LHCN-M2 (cell line): ENCODE results near the gene TSHZ2. TPM values are rescaled to one million over a fixed set of nuclear protein-coding genes. Genes with fewer than 3 reads are reported as not detected.
"Not testable (repeated sequence)": the region's sequence is repeated elsewhere in the genome, so short reads cannot be mapped to it uniquely, and the experiment has no call there.

Experiments
- DNase-seq: peaks from one replicate; pipeline ENCODE4 v3.0.0-alpha.2; 2012; ENCODE audit warnings: low read depth
- total RNA-seq: library from RNA; depleted of rRNA; stranded (reverse); fragments of >200 nt; gene quantifications from 2 replicates; pipeline ENCODE4 v1.2.3, GENCODE V29; 2014

TSHZ2 gene
- total RNA-seq, 1 experiment from 2014 or later = not detected

- DNase-seq = no peak
Measured at GRCh38 chr20:53081916-53082863, 110.0 kb downstream of the TSHZ2 start.

GRCh38 chr20:53083411-53083810, 111.3 kb downstream of the TSHZ2 start:
- no peak for DNase-seq

DNA sequence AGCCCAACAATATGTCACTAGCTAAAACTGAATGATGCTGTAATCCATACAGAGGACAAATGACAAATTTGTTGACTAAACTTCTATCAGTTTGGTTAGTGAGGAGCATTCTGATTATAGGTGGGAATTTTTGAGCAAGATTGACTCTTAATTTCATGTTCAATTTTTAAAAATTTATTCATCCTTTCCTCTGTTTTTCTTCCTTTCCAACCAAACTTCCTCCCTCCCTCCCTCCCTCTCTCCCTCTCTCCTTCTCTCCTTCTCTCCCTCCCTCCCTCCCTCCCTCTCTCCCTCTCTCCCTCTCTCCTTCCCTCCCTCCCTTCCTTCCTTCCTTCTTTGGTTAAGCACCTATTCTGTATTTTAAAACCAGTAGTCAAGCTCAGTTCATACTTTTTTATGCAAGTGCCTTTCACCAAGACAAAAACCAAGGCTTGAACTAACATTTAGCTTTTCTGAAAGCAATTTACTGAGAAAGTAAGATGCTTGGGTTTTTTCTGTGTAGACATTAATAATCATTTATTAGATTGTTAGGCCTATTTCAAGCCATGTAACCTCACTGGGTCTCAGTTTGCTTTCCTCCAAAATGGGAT, 112.3 kb downstream of the TSHZ2 start:
- no peak for DNase-seq

- no peak for DNase-seq
Measured at GRCh38 chr20:53085720-53086119, 113.6 kb downstream of the TSHZ2 start.

DNA sequence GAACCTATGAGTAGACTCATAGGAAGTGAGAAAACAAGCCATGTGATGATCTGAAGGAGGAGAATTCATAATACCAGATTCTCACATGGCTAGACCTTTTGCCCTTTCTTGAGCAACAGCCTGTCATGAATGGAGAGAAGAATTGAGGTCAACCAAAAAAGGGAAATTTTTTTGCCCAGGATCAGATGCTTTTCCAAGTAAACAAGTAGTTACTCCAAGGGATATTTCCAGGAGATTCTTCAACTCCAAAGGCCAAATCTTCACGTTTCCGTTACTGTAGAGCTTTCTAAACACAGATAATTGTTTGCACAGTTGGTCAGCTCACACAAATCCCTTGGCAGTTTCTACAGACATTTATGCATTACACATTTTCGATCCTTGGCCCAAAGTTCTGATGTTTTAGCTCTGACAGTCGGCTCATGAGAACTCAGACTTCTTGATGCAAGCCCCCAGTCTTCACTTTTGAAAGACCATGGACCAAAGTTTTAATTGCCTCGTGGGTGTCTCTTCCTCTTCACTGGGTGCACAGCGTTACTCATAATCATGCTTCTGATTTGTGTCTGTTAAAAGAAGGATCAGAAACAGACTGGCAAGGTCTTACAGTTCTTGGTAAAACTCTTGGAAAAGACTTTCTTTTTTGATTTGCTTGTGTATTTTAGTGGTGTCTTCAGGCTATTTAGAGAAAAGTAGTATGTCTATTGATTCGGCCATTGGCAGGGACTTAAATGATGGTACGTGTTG, 115.0 kb downstream of the TSHZ2 start:
- no peak for DNase-seq

DNA sequence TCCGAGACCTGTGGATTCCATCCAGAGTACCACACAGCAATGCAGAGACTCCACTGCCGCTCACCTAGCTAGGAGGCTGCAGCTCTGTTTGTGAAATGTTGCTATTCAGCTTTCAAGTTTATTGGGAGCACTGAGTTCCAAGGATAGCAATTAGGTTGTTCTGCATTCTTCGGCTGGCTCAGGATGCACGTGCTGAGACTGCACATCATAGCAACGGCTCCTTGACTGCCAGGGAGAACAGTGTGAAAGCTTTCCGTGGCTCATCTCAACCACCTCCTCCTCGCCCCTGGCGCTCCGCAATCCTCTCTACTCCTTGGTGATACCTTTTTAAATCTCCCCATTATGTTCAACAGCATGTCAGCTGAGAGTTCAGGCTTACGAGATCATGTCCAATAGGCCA, 116.6 kb downstream of the TSHZ2 start:
- no peak for DNase-seq

DNA sequence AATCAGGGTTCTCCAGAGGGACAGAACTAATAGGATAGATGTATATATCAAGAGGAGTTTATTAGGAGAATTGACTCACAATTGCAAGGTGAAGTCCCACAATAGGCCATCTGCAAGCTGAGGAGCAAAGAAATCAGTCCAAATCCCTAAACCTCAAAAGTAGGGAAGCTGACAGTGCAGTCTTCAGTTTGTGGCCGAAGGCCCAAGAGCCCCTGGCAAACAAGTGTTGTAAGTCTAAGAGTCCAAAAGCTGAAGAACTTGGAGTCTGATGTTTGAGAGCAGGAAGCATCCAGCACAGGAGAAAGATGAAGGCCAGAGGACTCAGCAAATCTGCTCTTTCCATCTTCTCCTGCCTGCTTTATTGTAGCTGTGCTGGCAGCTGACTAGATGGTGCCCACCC, 117.7 kb downstream of the TSHZ2 start:
- DNase-seq = not testable (repeated sequence)

DNA sequence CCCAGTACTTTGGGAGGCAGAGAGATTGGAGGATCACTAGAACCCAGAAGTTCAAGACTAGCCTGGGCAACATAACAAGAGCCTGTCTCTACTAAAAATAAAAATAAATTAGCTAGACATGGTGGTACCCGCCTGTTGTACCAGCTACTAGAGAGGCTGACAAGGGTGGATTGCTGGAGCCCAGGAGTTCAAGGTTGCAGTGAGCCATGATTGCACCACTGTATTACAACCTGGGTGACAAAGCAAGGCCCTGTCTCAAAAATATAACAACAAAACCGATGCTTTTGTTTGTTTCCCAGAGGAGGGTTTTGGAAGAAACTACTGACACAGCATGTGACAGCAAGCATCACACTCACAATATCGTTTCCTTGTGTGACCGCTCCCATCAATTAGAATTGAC, 119.6 kb downstream of the TSHZ2 start:
- DNase-seq = no peak

GRCh38 chr20:53092772-53093300, 120.7 kb downstream of the TSHZ2 start:
- no peak for DNase-seq

- no peak for DNase-seq
Measured at GRCh38 chr20:53097371-53097770, 125.2 kb downstream of the TSHZ2 start.

DNA sequence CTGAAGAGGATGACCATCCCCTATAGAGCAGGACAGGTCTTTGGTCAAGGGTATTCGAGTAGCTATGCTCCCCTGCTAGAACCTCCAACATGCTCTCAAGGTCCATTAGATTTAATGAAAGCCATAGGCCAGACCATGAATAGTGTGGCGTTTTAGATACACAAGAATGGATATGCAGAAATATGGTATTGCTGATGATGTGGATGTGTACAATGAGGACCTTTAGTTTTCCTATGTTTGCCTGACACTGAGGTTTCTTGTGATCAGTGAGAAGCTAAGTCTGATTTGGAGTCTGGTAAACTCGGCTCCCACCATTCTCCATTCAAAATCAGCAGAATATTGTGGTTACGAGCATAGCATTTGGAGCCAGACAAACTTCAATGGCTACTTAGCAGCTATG, 125.6 kb downstream of the TSHZ2 start:
- no peak for DNase-seq

- no peak for DNase-seq
Measured at GRCh38 chr20:53098621-53099020, 126.5 kb downstream of the TSHZ2 start.

DNA sequence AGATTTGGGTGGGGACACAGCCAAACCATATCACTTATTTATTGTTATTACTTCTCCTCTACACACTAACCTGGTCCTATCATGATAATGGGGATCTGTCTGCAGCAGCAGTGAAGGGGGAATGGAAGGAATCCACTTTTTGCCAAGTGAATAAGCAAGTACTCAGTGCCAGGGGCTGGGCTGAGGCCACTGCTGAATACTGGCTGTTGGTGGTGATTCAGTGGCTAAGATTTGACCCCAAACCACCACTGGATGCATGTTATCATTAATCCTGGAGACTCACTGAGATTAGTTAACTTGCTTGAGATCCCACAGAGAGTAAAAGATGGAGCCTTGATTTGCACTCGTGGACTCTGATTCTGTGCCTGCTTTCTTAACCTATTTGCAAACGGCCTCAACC, 127.7 kb downstream of the TSHZ2 start:
- DNase-seq = no peak

DNA sequence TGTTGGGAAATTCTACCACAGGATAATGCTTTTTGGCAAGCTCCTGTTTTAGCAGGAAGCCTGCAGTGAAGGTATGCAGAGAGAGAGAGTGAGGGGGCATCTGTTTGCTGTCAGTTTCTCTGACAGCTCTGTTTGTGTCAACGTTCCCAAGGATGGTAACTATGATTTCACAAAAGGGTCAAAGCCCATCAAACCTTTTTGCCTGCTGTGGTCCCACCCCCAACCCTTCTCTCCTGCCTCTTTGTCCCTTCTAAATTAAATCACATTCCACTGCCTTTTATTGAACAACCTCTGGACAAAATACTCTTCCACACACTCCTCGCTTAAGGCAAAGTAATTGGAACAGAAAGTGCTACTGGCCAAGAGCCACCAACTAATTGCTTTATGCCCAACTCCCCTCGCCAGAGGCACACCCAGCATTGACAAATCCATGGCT, 128.3 kb downstream of the TSHZ2 start:
- no peak for DNase-seq

- DNase-seq = no peak
Measured at GRCh38 chr20:53101992-53102760, 130.0 kb downstream of the TSHZ2 start.

- no peak for DNase-seq
Measured at GRCh38 chr20:53103124-53103523, 131.0 kb downstream of the TSHZ2 start.

DNA sequence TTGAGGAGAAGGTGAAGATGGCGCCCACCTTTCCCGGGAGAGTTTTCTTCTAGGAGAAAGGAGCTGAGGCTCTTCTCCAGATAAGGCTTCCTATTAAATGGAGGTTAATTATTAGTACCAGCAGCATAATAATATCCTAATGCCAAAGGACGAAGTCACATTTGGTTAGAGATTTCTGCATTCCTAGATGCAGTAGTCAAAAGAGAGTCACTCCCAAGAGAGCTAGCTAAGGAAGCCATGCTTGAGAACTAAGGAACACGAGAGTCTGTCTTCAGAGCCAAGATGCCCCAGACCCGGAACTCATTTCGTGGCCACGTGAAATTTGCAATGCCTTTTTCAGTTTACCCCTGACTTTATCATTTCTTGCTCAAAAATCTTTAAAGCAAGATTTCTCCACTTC, 132.7 kb downstream of the TSHZ2 start:
- DNase-seq = no peak

DNA sequence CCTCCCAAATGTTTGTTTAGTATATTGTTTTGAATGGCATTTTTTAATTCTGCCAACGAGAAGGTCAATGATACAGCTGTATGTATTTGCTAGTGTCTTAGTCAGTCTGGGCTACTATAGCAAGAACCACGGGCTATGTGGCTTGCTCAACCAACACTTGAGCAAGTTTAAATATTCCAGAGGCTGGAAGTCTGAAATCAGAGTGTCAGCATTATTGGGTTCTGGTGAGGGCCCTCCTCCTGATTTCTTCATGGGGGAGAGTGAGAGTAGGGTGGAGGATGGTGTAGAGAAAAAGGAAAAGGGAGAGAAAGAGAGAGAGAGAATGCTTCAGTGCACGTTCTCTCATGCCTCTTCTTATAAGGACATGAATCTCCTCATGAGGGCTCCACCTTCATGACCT, 144.6 kb downstream of the TSHZ2 start:
- no peak for DNase-seq

- no peak for DNase-seq
Measured at GRCh38 chr20:53122853-53123252, 150.7 kb downstream of the TSHZ2 start.

DNA sequence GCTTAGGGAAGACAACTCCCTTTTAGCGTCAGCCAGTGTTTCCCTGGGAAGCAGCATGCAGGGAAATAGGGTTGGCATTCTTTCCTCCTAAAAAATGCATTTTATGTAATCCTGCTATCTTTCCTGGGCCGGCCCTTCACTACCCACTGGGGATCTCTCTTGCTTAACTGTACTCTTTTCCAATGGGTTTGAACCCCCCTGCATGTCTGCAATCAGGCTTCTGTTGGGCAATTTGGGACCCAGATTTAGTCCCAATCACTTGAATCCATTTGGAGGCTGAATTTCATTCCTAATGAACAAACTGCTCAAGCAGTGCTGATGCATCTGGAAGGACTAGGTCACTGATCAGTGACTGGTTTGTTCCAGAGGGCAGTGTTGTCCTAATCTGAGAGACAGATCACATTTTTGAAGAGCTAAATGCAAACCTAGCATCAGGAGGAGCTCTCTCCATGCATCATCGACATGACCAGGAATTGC, 152.0 kb downstream of the TSHZ2 start:
- no peak for DNase-seq

DNA sequence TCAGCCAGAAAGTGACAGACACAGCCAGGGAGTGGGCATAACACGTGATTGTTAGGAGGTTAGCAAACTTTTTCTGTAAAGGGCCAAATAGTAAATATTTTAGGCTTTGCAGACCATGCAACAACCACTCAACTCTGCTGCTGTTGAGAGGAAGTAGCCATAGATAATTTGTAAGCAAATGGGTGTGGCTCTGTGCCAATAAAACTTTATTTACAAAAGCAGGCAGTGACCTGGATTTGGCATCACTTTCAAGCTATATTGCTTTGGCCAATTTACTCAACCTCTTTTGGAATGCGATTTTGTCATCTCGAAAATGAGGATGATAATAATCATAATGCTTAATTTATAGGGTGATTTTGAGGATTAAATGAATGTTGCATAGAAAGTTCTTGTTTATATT, 152.6 kb downstream of the TSHZ2 start:
- DNase-seq = no peak
